HepG2 (cell line): ENCODE measurements around the gene UBE2I. TPM values are rescaled to one million over a fixed set of nuclear protein-coding genes. Genes with fewer than 3 reads are reported as not detected.

Experiments
- ATF3 ChIP-seq: sonication (generic); formaldehyde crosslinking; IDR thresholded peaks from 2 replicates; pipeline ENCODE4 v1.4.0; 2020; ENCODE audit warnings: missing genetic modification reagents
- BCL3 ChIP-seq: sonication (generic); formaldehyde crosslinking; IDR thresholded peaks from 2 replicates; pipeline ENCODE4 v1.5.1; 2020; ENCODE audit warnings: mild to moderate bottlenecking, missing genetic modification reagents, moderate library complexity
- CREB1 ChIP-seq, 2 experiments: fragments of 450-650 bp in 1 of 2; IDR thresholded peaks; 2 replicates each; pipeline ENCODE4 v1.6.1; 2016 to 2017; ENCODE audit warnings: control low read depth in 1 of 2, mild to moderate bottlenecking in 1 of 2, missing compliant biosample characterization in 1 of 2, missing genetic modification characterization in 1 of 2
- EHMT2 ChIP-seq: fragments of 200-600 bp; sonication (generic); IDR thresholded peaks from 2 replicates; pipeline ENCODE4 v1.7.0; 2017; ENCODE audit warnings: antibody characterized with exemption, low read depth, low read length, borderline replicate concordance
- GLMP ChIP-seq: sonication (generic); formaldehyde crosslinking; IDR thresholded peaks from 2 replicates; pipeline ENCODE4 v1.9.0; 2021; ENCODE audit warnings: missing genetic modification reagents, mild to moderate bottlenecking, borderline replicate concordance
- HOXA9 ChIP-seq: sonication (generic); formaldehyde crosslinking; IDR thresholded peaks from 2 replicates; pipeline ENCODE4 v1.8.1; 2022; ENCODE audit warnings: missing genetic modification reagents, mild to moderate bottlenecking, moderate library complexity, borderline replicate concordance
- RBM22 ChIP-seq: fragments of 200-400 bp; formaldehyde crosslinking; optimal IDR thresholded peaks from 2 replicates; pipeline ENCODE3; 2017; ENCODE audit warnings: mild to moderate bottlenecking, low read length, moderate library complexity
- RERE ChIP-seq: IDR thresholded peaks from 2 replicates; pipeline ENCODE4 v1.6.1; 2016; ENCODE audit warnings: low read depth, missing genetic modification reagents, missing compliant biosample characterization
- REXO4 ChIP-seq: sonication (generic); formaldehyde crosslinking; IDR thresholded peaks from 2 replicates; pipeline ENCODE4 v1.8.0; 2022; ENCODE audit warnings: missing genetic modification reagents, mild to moderate bottlenecking, borderline replicate concordance
- WIZ ChIP-seq: sonication (generic); formaldehyde crosslinking; IDR thresholded peaks from 2 replicates; pipeline ENCODE4 v1.5.1; 2020; ENCODE audit warnings: mild to moderate bottlenecking, missing genetic modification reagents
- XRCC5 ChIP-seq: fragments of 200-400 bp; formaldehyde crosslinking; optimal IDR thresholded peaks from 2 replicates; pipeline ENCODE3; 2017; ENCODE audit warnings: mild to moderate bottlenecking, low read length
- ZNF136 ChIP-seq: sonication (generic); formaldehyde crosslinking; IDR thresholded peaks from 2 replicates; pipeline ENCODE4 v1.8.1; 2022; ENCODE audit warnings: low read depth, mild to moderate bottlenecking, moderate library complexity, missing genetic modification reagents
- ZNF276 ChIP-seq: sonication (generic); formaldehyde crosslinking; IDR thresholded peaks from 2 replicates; pipeline ENCODE4 v1.4.0; 2020; ENCODE audit warnings: mild to moderate bottlenecking, low read depth, missing genetic modification reagents
- ZNF510 ChIP-seq: sonication (generic); formaldehyde crosslinking; IDR thresholded peaks from 2 replicates; pipeline ENCODE4 v1.4.0; 2020; ENCODE audit warnings: low read depth, mild to moderate bottlenecking, missing genetic modification reagents
- ZNF558 ChIP-seq: sonication (generic); formaldehyde crosslinking; IDR thresholded peaks from 2 replicates; pipeline ENCODE4 v1.9.0; 2022; ENCODE audit warnings: mild to moderate bottlenecking, missing genetic modification reagents, borderline replicate concordance
- ZNF569 ChIP-seq: sonication (generic); formaldehyde crosslinking; IDR thresholded peaks from 2 replicates; pipeline ENCODE4 v1.5.0; 2020; ENCODE audit warnings: mild to moderate bottlenecking, missing genetic modification reagents, moderate library complexity, borderline replicate concordance
- ZNF780A ChIP-seq: sonication (generic); formaldehyde crosslinking; IDR thresholded peaks from 2 replicates; pipeline ENCODE4 v1.8.0; 2022; ENCODE audit warnings: mild to moderate bottlenecking, missing genetic modification reagents, moderate library complexity
- polyA plus RNA-seq, 8 experiments: library from polyadenylated mRNA; depleted of rRNA in 3 of 8; stranded (reverse) in 7 of 8; unstranded in 1 of 8; fragments of >200 nt; fragmentation: Illumina TruSeq in 4 of 8; extraction: Trizol in 4 of 8; gene quantifications; 2 replicates each; pipeline versions ENCODE4 v1.2.1 to v1.2.3, GENCODE V29; 2011 to 2016; ENCODE audit warnings: low read depth in 4 of 8, missing spikeins in 1 of 8, mixed read lengths in 1 of 8; ENCODE audit not compliant: insufficient read depth in 1 of 8
- total RNA-seq, 5 experiments: library from RNA; depleted of rRNA; stranded (reverse); fragments of >200 nt; fragmentation: Illumina TruSeq; extraction: Trizol; gene quantifications; 2 replicates each; pipeline ENCODE4 v1.2.3, GENCODE V29; 2016; ENCODE audit warnings: low read depth in 1 of 5

Gene UBE2I
- total and polyA plus RNA-seq, 2 of the 13 experiments (the other 11 are each of a cell fraction or from before 2014, with no cell fraction given) = 75.8 to 98.9 TPM

- TF ChIP-seq HOXA9 (no peak), ZNF510 (CRISPR knock-in tag) (0 out of 2 replicates have a peak, but pooled peaks have one; percentile 47), BCL3 (CRISPR knock-in tag) (peak; percentile 86), CREB1 (IDR thresholded peaks at IDR 0.05) (peak; percentile 95), CREB1 (CRISPR knock-in tag; IDR thresholded peaks at IDR 0.05) (peak; percentile 81; the same call in 1 of the 2 replicates), ZNF780A (CRISPR knock-in tag) (no peak), ZNF569 (CRISPR knock-in tag) (no peak), REXO4 (no peak), WIZ (CRISPR knock-in tag) (peak; percentile 60; the same call in 1 of the 2 replicates), ZNF136 (CRISPR knock-in tag) (no peak), ZNF558 (CRISPR knock-in tag) (peak; percentile 96; the same call in 1 of the 2 replicates), ATF3 (CRISPR knock-in tag) (no peak), XRCC5 (peak; percentile 70), GLMP (CRISPR knock-in tag) (no peak), RERE (CRISPR knock-in tag) (no peak), EHMT2 (no peak), RBM22 (no peak), ZNF276 (CRISPR knock-in tag) (no peak)
These were observed at the start of gene UBE2I (continued) for GRCh38 chr16:1308977-1309885.
